Measurements from ENCODE around the gene SMARCA2.

The SMARCA2 gene

GRCh38 chr9:2151171-2151570, 136.0 kb downstream of the SMARCA2 start:
- no peak for DNase-seq

- DNase-seq = no peak
Observed at GRCh38 chr9:2152966-2153629, 138.0 kb downstream of the SMARCA2 start.

- no peak for DNase-seq
Observed at GRCh38 chr9:2153630-2154217, 138.6 kb downstream of the SMARCA2 start.

- DNase-seq = no peak
Observed at GRCh38 chr9:2154731-2155130, 139.6 kb downstream of the SMARCA2 start.

- no peak for DNase-seq
Observed at GRCh38 chr9:2155966-2156365, 140.8 kb downstream of the SMARCA2 start.

GRCh38 chr9:2157277-2158110, 142.3 kb downstream of the SMARCA2 start:
- no peak for DNase-seq

- DNase-seq = peak; percentile 31
Observed at GRCh38 chr9:2158111-2158610, 143.0 kb downstream of the SMARCA2 start.

GRCh38 chr9:2158766-2159430, 143.8 kb downstream of the SMARCA2 start:
- no peak for DNase-seq

GRCh38 chr9:2159521-2160454, 144.6 kb downstream of the SMARCA2 start:
- DNase-seq = no peak

GRCh38 chr9:2161661-2162060, 146.5 kb downstream of the SMARCA2 start:
- DNase-seq = no peak

GRCh38 chr9:2163231-2163885, 148.2 kb downstream of the SMARCA2 start:
- DNase-seq = no peak

- no peak for DNase-seq
Observed at GRCh38 chr9:2164268-2164667, 149.1 kb downstream of the SMARCA2 start.

- no peak for DNase-seq
Observed at GRCh38 chr9:2166203-2166602, 151.1 kb downstream of the SMARCA2 start.

- no peak for DNase-seq
Observed at GRCh38 chr9:2169035-2169434, 153.9 kb downstream of the SMARCA2 start.

GRCh38 chr9:2170722-2171121, 155.6 kb downstream of the SMARCA2 start:
- no peak for DNase-seq

- DNase-seq = no peak
Observed at GRCh38 chr9:2173170-2173569, 158.0 kb downstream of the SMARCA2 start.

- DNase-seq = no peak
Observed at GRCh38 chr9:2173861-2174260, 158.7 kb downstream of the SMARCA2 start.

GRCh38 chr9:2174306-2174705, 159.2 kb downstream of the SMARCA2 start:
- DNase-seq = no peak

GRCh38 chr9:2174911-2175310, 159.8 kb downstream of the SMARCA2 start:
- DNase-seq = no peak

- no peak for DNase-seq
Observed at GRCh38 chr9:2177121-2177520, 162.0 kb downstream of the SMARCA2 start.

- no peak for DNase-seq
Observed at GRCh38 chr9:2178034-2178734, 163.0 kb downstream of the SMARCA2 start.

Measured in CD4-positive, alpha-beta T cell treated with Interferon gamma for 1 hour (primary cell).